Ovary (tissue), 9 donors: Measurements from ENCODE around the gene BAHCC1. TPM values are rescaled to one million over a fixed set of nuclear protein-coding genes. Genes with fewer than 3 reads are reported as not detected.

Experiments
- DNase-seq, 5 donors: peaks; one replicate each; pipeline ENCODE4 v3.0.0-alpha.2; 2019 to 2020
- H3K27ac ChIP-seq, 2 donors: fragments of 200-600 bp; one replicate each; pipeline versions ENCODE4 v1.5.1 to v1.8.0; 2019 to 2022
- H3K27me3 ChIP-seq: fragments of 200-600 bp; one replicate; pipeline ENCODE4 v1.8.0; 2022
- H3K36me3 ChIP-seq: fragments of 200-600 bp; sonication (generic); one replicate; pipeline ENCODE4 v1.5.1; 2019
- H3K4me1 ChIP-seq: one replicate; pipeline ENCODE4 v1.8.1; 2013; ENCODE audit warnings: mild to moderate bottlenecking, moderate library complexity; ENCODE audit not compliant: insufficient read depth
- H3K4me3 ChIP-seq: fragments of 200-600 bp; sonication (generic); one replicate; pipeline ENCODE4 v1.5.1; 2017
- H3K9me3 ChIP-seq, 2 donors: fragments of 200-600 bp in 1 of 2; sonication (generic) in 1 of 2; one replicate each; pipeline versions ENCODE4 v1.5.1 to v1.8.1; 2013 to 2019; ENCODE audit warnings: mild to moderate bottlenecking in 1 of 2, moderate library complexity in 1 of 2
- CTCF ChIP-seq, 3 donors: fragments of 450-650 bp in 2 of 3; fragments of 200-600 bp in 1 of 3; IDR thresholded peaks; one replicate each; pipeline versions ENCODE4 v1.5.1 to v1.8.0; 2016 to 2022; ENCODE audit warnings: antibody characterized with exemption in 3 of 3, mild to moderate bottlenecking in 1 of 3
- EP300 ChIP-seq: sonication (generic); formaldehyde crosslinking; IDR thresholded peaks from one replicate; pipeline ENCODE4 v1.6.1; 2017; ENCODE audit warnings: antibody characterized with exemption
- POLR2A ChIP-seq: fragments of 450-650 bp; IDR thresholded peaks from one replicate; pipeline ENCODE4 v1.6.1; 2017; ENCODE audit warnings: antibody characterized with exemption, mild to moderate bottlenecking, moderate library complexity
- WGBS, 3 donors: extraction: QIAGEN DNeasy Blood & Tissue Kit in 1 of 3; methylation state at CpG; one replicate each; pipeline versions ENCODE4 v1.1.5 to v1.1.7; 2013 to 2017; 5-methylcytosine and 5-hydroxymethylcytosine counted together
- intact Hi-C, 4 donors: fragments of 100-400 bp; cut with DNase I; formaldehyde crosslinking; loops; one replicate each; pipeline versions ENCODE4 v1.11.0 to v1.15.1; 2022 to 2023
- polyA plus RNA-seq, 2 donors: library from polyadenylated mRNA; stranded (reverse); fragments of 200-250 nt in 1 of 2; fragments of 350-450 nt in 1 of 2; fragmentation: Illumina TruSeq in 1 of 2; extraction: RNeasy Lipid Tissue Mini Kit (QIAGEN cat#74804) in 1 of 2; gene quantifications; one replicate each; pipeline ENCODE4 v1.2.3, GENCODE V29; 2013 to 2014
- total RNA-seq, 7 donors: library from RNA; depleted of rRNA in 2 of 7; stranded (reverse); fragments of >200 nt in 2 of 7; fragmentation: NEBNext Ultra II Directional in 3 of 7; extraction: Animal tissue kit (Norgen Biotek cat#: 25700) in 3 of 7; gene quantifications; one replicate each; pipeline versions ENCODE4 v1.1.0 to v1.2.4, GENCODE V29; 2016 to 2023
- donor health status: DM: no; HTN: no; CAD: no; lungs with moderate emphysema.
- donor health status: DM: no; HTN: no; CAD: no.
- donor health status: Bipolar disorder and iron deficiency.
- donor health status: DM: yes; HTN: yes; CAD: no.
- donor health status: DM: no; HTN: no; CAD: no.
- donor health status: DM: yes; HTN: yes; CAD: no.

Gene BAHCC1
- total and polyA plus RNA-seq, 9 donors = 1.9 to 31.9 (median 18.4) TPM

- Histone ChIP-seq H3K27ac (no peak overlapping the region), H3K36me3 (no peaks in the 10 kb centered on the region), H3K27me3 (no peaks in the 10 kb centered on the region), H3K4me1 (peaks cover 8% of the 10 kb centered on the region), H3K9me3 (no peaks in the 10 kb centered on the region), H3K4me3 (no peak overlapping the region)
- WGBS, 3 donors = 84 to 95% (median 88%) methylated on average over 6 to 10 of the region's 10 CpGs
- TF ChIP-seq POLR2A (no peak), EP300 (no peak), CTCF (IDR thresholded peaks at IDR 0.05) (no peak)
- intact Hi-C loops = no loop called here
- DNase-seq = no peak
Measured at GRCh38 chr17:81437191-81437651, 42.0 kb downstream of the BAHCC1 start.

- peaks cover 8% of the 10 kb centered on the region for H3K4me1 ChIP-seq
- TF ChIP-seq EP300 = no peak
- TF ChIP-seq POLR2A = no peak
- TF ChIP-seq CTCF (IDR thresholded peaks at IDR 0.05) = no peak
- intact Hi-C loops = no loop called here
- no peak for DNase-seq
- no peaks in the 10 kb centered on the region for H3K36me3 ChIP-seq
- no peak overlapping the region for H3K4me3 ChIP-seq
- H3K27me3 ChIP-seq = no peaks in the 10 kb centered on the region
- WGBS, 3 donors = 94 to 95% (median 94%) methylated on average over 22 to 23 of the region's 23 CpGs
- no peaks in the 10 kb centered on the region for H3K9me3 ChIP-seq
- no peak overlapping the region for H3K27ac ChIP-seq
Measured at GRCh38 chr17:81438007-81438659, 42.9 kb downstream of the BAHCC1 start.

- no peak for DNase-seq
- Histone ChIP-seq H3K4me3 (no peak overlapping the region), H3K4me1 (peaks cover 8% of the 10 kb centered on the region), H3K36me3 (no peaks in the 10 kb centered on the region), H3K9me3 (no peaks in the 10 kb centered on the region), H3K27ac (no peak overlapping the region), H3K27me3 (no peaks in the 10 kb centered on the region)
- intact Hi-C loops = no loop called here
- WGBS, 3 donors = 82 to 88% (median 84%) methylated on average over 6 to 10 of the region's 10 CpGs
- TF ChIP-seq POLR2A = no peak
Measured at GRCh38 chr17:81438688-81439087, 43.4 kb downstream of the BAHCC1 start.

GRCh38 chr17:81440051-81440471, 44.8 kb downstream of the BAHCC1 start:
- Histone ChIP-seq H3K4me3 (no peak overlapping the region), H3K9me3 (no peaks in the 10 kb centered on the region), H3K27me3 (no peaks in the 10 kb centered on the region), H3K27ac (no peak overlapping the region), H3K36me3 (no peaks in the 10 kb centered on the region), H3K4me1 (peaks cover 8% of the 10 kb centered on the region)
- TF ChIP-seq POLR2A (no peak), EP300 (no peak), CTCF (IDR thresholded peaks at IDR 0.05) (no peak)
- intact Hi-C loops = no loop called here
- 74 to 84% (median 75%) methylated on average over 14 of the region's 14 CpGs for WGBS, 3 donors
- DNase-seq = no peak

GRCh38 chr17:81440511-81441244, 45.4 kb downstream of the BAHCC1 start:
- intact Hi-C loops = no loop called here
- TF ChIP-seq CTCF (IDR thresholded peaks at IDR 0.05) = no peak
- no peak for TF ChIP-seq POLR2A
- no peak for TF ChIP-seq EP300
- no peaks in the 10 kb centered on the region for H3K9me3 ChIP-seq
- H3K4me3 ChIP-seq = no peak overlapping the region
- WGBS, 3 donors = 75 to 86% (median 76%) methylated on average over 24 of the region's 24 CpGs
- H3K27me3 ChIP-seq = no peaks in the 10 kb centered on the region
- no peaks in the 10 kb centered on the region for H3K36me3 ChIP-seq
- no peak overlapping the region for H3K27ac ChIP-seq
- H3K4me1 ChIP-seq = peaks cover 8% of the 10 kb centered on the region
- DNase-seq = no peak
